Vagina (tissue), 2 donors: ENCODE results near the gene RAB44.
A peak's percentile ranks its signal among the peaks of the same experiment; 100 is the strongest.

Source experiments
- CTCF ChIP-seq, 3 experiments: fragments of 450-650 bp in 2 of 3; fragments of 200-600 bp in 1 of 3; sonication (generic) in 1 of 3; IDR thresholded peaks; one replicate each; pipeline ENCODE4 v1.5.1; 2017 to 2019; ENCODE audit warnings: antibody characterized with exemption in 3 of 3, mild to moderate bottlenecking in 2 of 3, moderate library complexity in 2 of 3
- POLR2A ChIP-seq, 2 donors: fragments of 450-650 bp; IDR thresholded peaks; one replicate each; pipeline ENCODE4 v1.6.1; 2017; ENCODE audit warnings: antibody characterized with exemption in 2 of 2, mild to moderate bottlenecking in 2 of 2, moderate library complexity in 2 of 2
- POLR2AphosphoS5 ChIP-seq, 2 donors: sonication (generic); formaldehyde crosslinking; IDR thresholded peaks; one replicate each; pipeline ENCODE4 v1.9.0; 2017; ENCODE audit warnings: antibody characterized with exemption in 2 of 2, mild to moderate bottlenecking in 2 of 2, low read depth in 1 of 2; ENCODE audit not compliant: insufficient read depth in 1 of 2

- TF ChIP-seq POLR2AphosphoS5 (IDR thresholded peaks at IDR 0.05; ENCODE audit: insufficient read depth in 1 of 2, low read depth in 1 of 2) (peak in 1 of 2 donors; percentile 87), CTCF (IDR thresholded peaks at IDR 0.05) (no peak), POLR2A (IDR thresholded peaks at IDR 0.05) (no peak)
Observed at GRCh38 chr6:36679043-36679833, 18.4 kb upstream of the RAB44 start.
